Measurements from ENCODE around the gene BMP6. TPM values are rescaled to one million over a fixed set of nuclear protein-coding genes. Genes with fewer than 3 reads are reported as not detected.

Gene BMP6
- total RNA-seq, 1 donor from 2014 or later = 0.41 TPM

- no peaks in the 10 kb centered on the region for H3K9me3 ChIP-seq (ENCODE audit: low read depth)
- no peak overlapping the region for H3K27ac ChIP-seq
- TF ChIP-seq CTCF (IDR thresholded peaks at IDR 0.05) (no peak), EZH2 (IDR thresholded peaks at IDR 0.05) (no peak), EZH2phosphoT487 (IDR thresholded peaks at IDR 0.05) (no peak)
- no peak overlapping the region for H3K4me2 ChIP-seq
- Mint-ChIP-seq H3K27me3 (ENCODE audit: insufficient read depth, low read depth) (no peaks in the 10 kb centered on the region), H3K27ac (no peak overlapping the region), H3K4me1 (no peaks in the 10 kb centered on the region), H3K36me3 (no peaks in the 10 kb centered on the region), H3K9me3 (no peaks in the 10 kb centered on the region), H3K4me3 (no peak overlapping the region)
- no peak overlapping the region for H3K9ac ChIP-seq
- H3K4me3 ChIP-seq = no peak overlapping the region
- H2AFZ ChIP-seq (replicated peaks) = no peak overlapping the region
- no peaks in the 10 kb centered on the region for H4K20me1 ChIP-seq (ENCODE audit: low read depth)
- H3F3A ChIP-seq (ENCODE audit: low read depth) = peaks cover 13% of the 10 kb centered on the region
- H3K27me3 ChIP-seq = peaks cover 24% of the 10 kb centered on the region
- no peaks in the 10 kb centered on the region for H3K79me2 ChIP-seq (ENCODE audit: low read depth)
- no peak for DNase-seq (ENCODE audit: low spot score)
- no peaks in the 10 kb centered on the region for H3K36me3 ChIP-seq
- peaks cover 24% of the 10 kb centered on the region for H3K4me1 ChIP-seq
Measured at GRCh38 chr6:7916959-7917358, 191.1 kb downstream of the BMP6 start.

GRCh38 chr6:7917729-7918128 lies 191.8 kb downstream of the BMP6 start:
- no peaks in the 10 kb centered on the region for H3K9me3 ChIP-seq (ENCODE audit: low read depth)
- H3K27ac Mint-ChIP-seq = no peak overlapping the region
- H3K27me3 ChIP-seq = peaks cover 16% of the 10 kb centered on the region
- no peak overlapping the region for H3K4me3 ChIP-seq
- H3K9ac ChIP-seq = no peak overlapping the region
- no peak for DNase-seq (ENCODE audit: low spot score)
- H3K36me3 ChIP-seq = no peaks in the 10 kb centered on the region
- peaks cover 9% of the 10 kb centered on the region for H3F3A ChIP-seq (ENCODE audit: low read depth)
- no peaks in the 10 kb centered on the region for H3K9me3 Mint-ChIP-seq
- no peaks in the 10 kb centered on the region for H3K27me3 Mint-ChIP-seq (ENCODE audit: insufficient read depth, low read depth)
- H3K4me1 ChIP-seq = peaks cover 23% of the 10 kb centered on the region
- H2AFZ ChIP-seq (replicated peaks) = no peak overlapping the region
- H3K4me2 ChIP-seq = no peak overlapping the region
- no peak overlapping the region for H3K27ac ChIP-seq
- H4K20me1 ChIP-seq (ENCODE audit: low read depth) = no peaks in the 10 kb centered on the region
- no peaks in the 10 kb centered on the region for H3K79me2 ChIP-seq (ENCODE audit: low read depth)
- TF ChIP-seq CTCF (IDR thresholded peaks at IDR 0.05) = no peak
- no peak for TF ChIP-seq EZH2phosphoT487 (IDR thresholded peaks at IDR 0.05)
- no peak for TF ChIP-seq EZH2 (IDR thresholded peaks at IDR 0.05)
- no peak overlapping the region for H3K4me3 Mint-ChIP-seq
- no peaks in the 10 kb centered on the region for H3K4me1 Mint-ChIP-seq
- H3K36me3 Mint-ChIP-seq = no peaks in the 10 kb centered on the region

- no peak overlapping the region for H3K4me2 ChIP-seq
- H3K4me1 Mint-ChIP-seq = no peaks in the 10 kb centered on the region
- H3K79me2 ChIP-seq (ENCODE audit: low read depth) = no peaks in the 10 kb centered on the region
- TF ChIP-seq EZH2 (IDR thresholded peaks at IDR 0.05) (no peak), CTCF (IDR thresholded peaks at IDR 0.05) (no peak), EZH2phosphoT487 (IDR thresholded peaks at IDR 0.05) (no peak)
- H3F3A ChIP-seq (ENCODE audit: low read depth) = peaks cover 3% of the 10 kb centered on the region
- H2AFZ ChIP-seq (replicated peaks) = no peak overlapping the region
- DNase-seq (ENCODE audit: low spot score) = no peak
- no peaks in the 10 kb centered on the region for H3K36me3 Mint-ChIP-seq
- no peaks in the 10 kb centered on the region for H3K9me3 ChIP-seq (ENCODE audit: low read depth)
- H4K20me1 ChIP-seq (ENCODE audit: low read depth) = no peaks in the 10 kb centered on the region
- H3K27me3 Mint-ChIP-seq (ENCODE audit: insufficient read depth, low read depth) = no peaks in the 10 kb centered on the region
- H3K27me3 ChIP-seq = peaks cover 14% of the 10 kb centered on the region
- no peak overlapping the region for H3K4me3 ChIP-seq
- H3K9me3 Mint-ChIP-seq = no peaks in the 10 kb centered on the region
- H3K4me3 Mint-ChIP-seq = no peak overlapping the region
- H3K4me1 ChIP-seq = peaks cover 16% of the 10 kb centered on the region
- H3K27ac ChIP-seq = no peak overlapping the region
- H3K9ac ChIP-seq = no peak overlapping the region
- no peak overlapping the region for H3K27ac Mint-ChIP-seq
- H3K36me3 ChIP-seq = no peaks in the 10 kb centered on the region
Measured at GRCh38 chr6:7918403-7918802, 192.5 kb downstream of the BMP6 start.
